Omental fat pad (tissue), 4 donors: ENCODE results near the gene ZNF99. TPM values are rescaled to one million over a fixed set of nuclear protein-coding genes. Genes with fewer than 3 reads are reported as not detected.

ENCODE experiments used
- ATAC-seq: fragments of 150-250 bp; one replicate; pipeline ENCODE4 v1.9.1; 2016; ENCODE audit warnings: mild to moderate bottlenecking, moderate library complexity; ENCODE audit not compliant: low FRiP score
- DNase-seq: peaks from one replicate; pipeline ENCODE4 v3.0.0-alpha.2; 2019; ENCODE audit warnings: low spot score
- total RNA-seq, 4 donors: library from RNA; depleted of rRNA; stranded (reverse); fragments of >200 nt; gene quantifications; one replicate each; pipeline ENCODE4 v1.1.0, GENCODE V29; 2016
- TF ChIP-seq, protein P1 (sequence below), 3 donors: fragments of 450-650 bp; IDR thresholded peaks; one replicate each; pipeline ENCODE4 v1.5.1; 2016 to 2017; ENCODE audit warnings: antibody characterized with exemption in 3 of 3, mild to moderate bottlenecking in 3 of 3, moderate library complexity in 2 of 3

The ZNF99 gene
- under 1 TPM in 2 of 4 donors, not detected in 2; 0.09 to 0.47 TPM for total RNA-seq

GRCh38 chr19:22783651-22784410, at the start of gene ZNF99:
Gene ZNF99 (minus strand): TSS chr19:22784151. CDS start chr19:22784016, 135 bp downstream.
- TF ChIP-seq, protein P1, sequence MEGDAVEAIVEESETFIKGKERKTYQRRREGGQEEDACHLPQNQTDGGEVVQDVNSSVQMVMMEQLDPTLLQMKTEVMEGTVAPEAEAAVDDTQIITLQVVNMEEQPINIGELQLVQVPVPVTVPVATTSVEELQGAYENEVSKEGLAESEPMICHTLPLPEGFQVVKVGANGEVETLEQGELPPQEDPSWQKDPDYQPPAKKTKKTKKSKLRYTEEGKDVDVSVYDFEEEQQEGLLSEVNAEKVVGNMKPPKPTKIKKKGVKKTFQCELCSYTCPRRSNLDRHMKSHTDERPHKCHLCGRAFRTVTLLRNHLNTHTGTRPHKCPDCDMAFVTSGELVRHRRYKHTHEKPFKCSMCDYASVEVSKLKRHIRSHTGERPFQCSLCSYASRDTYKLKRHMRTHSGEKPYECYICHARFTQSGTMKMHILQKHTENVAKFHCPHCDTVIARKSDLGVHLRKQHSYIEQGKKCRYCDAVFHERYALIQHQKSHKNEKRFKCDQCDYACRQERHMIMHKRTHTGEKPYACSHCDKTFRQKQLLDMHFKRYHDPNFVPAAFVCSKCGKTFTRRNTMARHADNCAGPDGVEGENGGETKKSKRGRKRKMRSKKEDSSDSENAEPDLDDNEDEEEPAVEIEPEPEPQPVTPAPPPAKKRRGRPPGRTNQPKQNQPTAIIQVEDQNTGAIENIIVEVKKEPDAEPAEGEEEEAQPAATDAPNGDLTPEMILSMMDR (IDR thresholded peaks at IDR 0.05): no peak
- peak; percentile 89 for ATAC-seq

GRCh38 chr19:22832031-22832762, 48.2 kb upstream of the ZNF99 start, which contains the start of gene ZNF723:
Gene ZNF723 (plus strand): TSS chr19:22832291. CDS start chr19:22832380, 89 bp downstream.
- TF ChIP-seq, protein P1 (IDR thresholded peaks at IDR 0.05): no peak
- DNase-seq (no peak), ATAC-seq (no peak)

More at GRCh38 chr19:22783651-22784410, at the start of gene ZNF99:
- DNase-seq: peak; percentile 42

DNA sequence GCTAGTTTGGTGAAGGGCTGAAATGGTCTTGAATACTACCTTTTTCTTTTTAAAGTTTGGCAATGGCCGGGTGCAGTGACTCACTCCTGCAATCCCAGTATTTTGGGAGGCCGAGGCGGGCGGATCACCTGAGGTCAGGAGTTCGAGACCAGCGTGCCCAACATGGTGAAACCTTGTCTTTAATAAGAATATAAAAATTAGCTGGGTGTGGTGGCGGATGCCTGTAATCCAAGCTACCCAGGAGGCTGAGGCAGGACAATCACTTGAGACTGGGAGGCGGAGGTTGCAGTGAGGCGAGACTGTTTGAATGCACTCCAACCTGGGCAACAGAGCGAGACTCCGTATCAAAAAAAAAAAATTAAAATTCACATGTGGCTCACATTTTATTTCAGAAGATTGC, 47.3 kb upstream of the ZNF99 start:
- TF ChIP-seq, protein P1 (IDR thresholded peaks at IDR 0.05): no peak
- ATAC-seq: no peak
- DNase-seq: no peak

GRCh38 chr19:22814124-22814523, 30.2 kb upstream of the ZNF99 start:
- TF ChIP-seq, protein P1 (IDR thresholded peaks at IDR 0.05): no peak

DNA sequence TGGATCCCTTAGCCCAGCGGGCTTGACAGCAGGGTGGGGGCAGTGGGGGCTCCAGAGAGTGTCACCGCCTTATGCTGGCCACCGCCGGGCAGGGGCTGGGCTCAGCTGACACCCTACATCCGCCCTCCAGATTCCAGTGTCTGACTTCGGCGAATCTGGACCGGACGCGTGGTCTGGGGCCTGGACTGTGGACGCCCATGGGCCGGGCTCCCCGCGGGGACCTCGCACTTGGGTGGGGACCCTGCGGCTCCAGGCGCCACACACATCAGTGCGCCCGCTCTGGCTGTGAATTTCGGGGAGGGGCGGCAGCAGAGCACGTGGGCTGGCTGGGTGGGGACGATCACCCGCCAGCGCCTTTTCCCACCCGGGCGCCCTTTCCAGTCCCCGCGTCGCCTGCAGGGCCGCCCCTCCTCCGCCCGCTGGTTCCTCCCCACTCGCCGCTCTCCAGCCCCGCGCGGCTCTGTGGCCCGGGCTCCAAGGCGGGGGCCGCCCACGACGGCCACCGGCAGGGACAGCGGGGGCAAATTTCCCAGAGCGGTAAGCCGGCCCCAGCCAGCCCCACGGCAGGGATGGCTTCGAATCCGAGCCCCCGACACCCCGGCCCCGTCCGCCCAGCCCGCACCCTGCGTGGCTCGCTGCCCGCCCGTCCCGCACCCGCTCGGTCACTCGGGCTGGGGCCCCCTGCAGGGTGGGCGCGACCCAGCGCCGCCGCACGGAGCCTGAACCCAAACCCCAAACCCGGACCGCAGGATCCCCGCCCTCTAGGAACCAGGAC, 23.3 kb upstream of the ZNF99 start:
- no peak for DNase-seq
- TF ChIP-seq, protein P1 (IDR thresholded peaks at IDR 0.05): no peak
- ATAC-seq: no peak

More at GRCh38 chr19:22814124-22814523, 30.2 kb upstream of the ZNF99 start:
- DNase-seq (no peak), ATAC-seq (no peak)

DNA sequence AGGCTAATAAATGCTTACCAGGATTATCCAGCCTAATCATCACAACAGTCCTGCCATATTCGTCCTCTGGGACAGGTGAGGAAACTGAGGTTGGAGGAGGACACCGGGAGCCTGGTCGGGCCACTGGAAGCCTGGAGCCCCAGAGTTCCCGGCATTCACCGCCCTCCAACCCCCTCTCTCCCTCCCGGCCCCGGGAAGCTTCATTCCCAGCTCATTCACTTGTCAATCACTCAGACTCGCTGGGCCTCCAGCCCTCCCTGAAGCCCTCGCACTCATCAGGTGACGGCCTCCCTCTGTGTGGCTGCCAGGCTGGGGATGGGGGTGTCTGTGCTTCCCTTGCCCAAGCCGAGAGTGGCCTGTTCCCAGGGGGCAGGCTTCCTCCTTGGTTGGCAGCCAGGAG, 22.5 kb upstream of the ZNF99 start:
- DNase-seq: no peak
- TF ChIP-seq, protein P1 (IDR thresholded peaks at IDR 0.05): no peak
- no peak for ATAC-seq
